ENCODE data around the gene NGF. TPM values are rescaled to one million over a fixed set of nuclear protein-coding genes. Genes with fewer than 3 reads are reported as not detected.

NGF gene
- total RNA-seq, 3 donors from 2014 or later (not counting 1 experiment from before 2014, with no cell fraction given), result not detected

GRCh38 chr1:115242543-115242942, 95.5 kb downstream of the NGF start:
- ATAC-seq (no peak), DNase-seq (no peak)
- H3K4me3 ChIP-seq (ENCODE audit: low read length), result no peak overlapping the region
- WGBS (ENCODE audit: insufficient coverage), result no CpG with 5 or more reads among the region's 1 CpG
- TF ChIP-seq CTCF (IDR thresholded peaks at IDR 0.05), result no peak
- no peaks in the 10 kb centered on the region for H3K9me3 ChIP-seq (ENCODE audit: control insufficient read depth, insufficient read depth, low read length)
- Mint-ChIP-seq H3K27ac (no peak overlapping the region), H3K4me1 (no peaks in the 10 kb centered on the region), H3K36me3 (no peaks in the 10 kb centered on the region), H3K9me3 (peaks cover 0 to 5% of the 10 kb centered on the region in 2 donors), H3K27me3 (ENCODE audit: low read depth in 2 of 2) (peaks cover 19 to 31% of the 10 kb centered on the region in 2 donors), H3K4me3 (no peak overlapping the region)
- no peaks in the 10 kb centered on the region for H3K27me3 ChIP-seq (ENCODE audit: control insufficient read depth, insufficient read depth, low read length)
- H3K4me1 ChIP-seq (ENCODE audit: control insufficient read depth, insufficient read depth, low read length), result no peaks in the 10 kb centered on the region
- H3K36me3 ChIP-seq (ENCODE audit: control insufficient read depth, insufficient read depth, low read length), result no peaks in the 10 kb centered on the region
- intact Hi-C loops (cut with micrococcal nuclease), result no loop called here
- no peak overlapping the region for H3K27ac ChIP-seq (ENCODE audit: low read length)

GRCh38 chr1:115241309-115241708, 96.7 kb downstream of the NGF start:
- intact Hi-C loops (cut with micrococcal nuclease), result no loop called here
- Mint-ChIP-seq H3K36me3 (no peaks in the 10 kb centered on the region), H3K4me3 (no peak overlapping the region), H3K9me3 (peaks cover 0 to 2% of the 10 kb centered on the region in 2 donors), H3K27ac (no peak overlapping the region), H3K4me1 (no peaks in the 10 kb centered on the region), H3K27me3 (ENCODE audit: low read depth in 2 of 2) (peaks cover 19 to 31% of the 10 kb centered on the region in 2 donors)
- Histone ChIP-seq H3K4me3 (ENCODE audit: low read length) (no peak overlapping the region), H3K4me1 (ENCODE audit: control insufficient read depth, insufficient read depth, low read length) (no peaks in the 10 kb centered on the region), H3K27me3 (ENCODE audit: control insufficient read depth, insufficient read depth, low read length) (no peaks in the 10 kb centered on the region), H3K9me3 (ENCODE audit: control insufficient read depth, insufficient read depth, low read length) (no peaks in the 10 kb centered on the region), H3K27ac (ENCODE audit: low read length) (no peak overlapping the region), H3K36me3 (ENCODE audit: control insufficient read depth, insufficient read depth, low read length) (no peaks in the 10 kb centered on the region)
- TF ChIP-seq CTCF (IDR thresholded peaks at IDR 0.05), result no peak
- 83% methylated on average over 1 of the region's 1 CpG for WGBS (ENCODE audit: insufficient coverage)
- ATAC-seq (no peak), DNase-seq (no peak)

GRCh38 chr1:115240297-115240696, 97.8 kb downstream of the NGF start:
- Mint-ChIP-seq H3K4me3 (no peak overlapping the region), H3K36me3 (no peaks in the 10 kb centered on the region), H3K27me3 (ENCODE audit: low read depth in 2 of 2) (peaks cover 19 to 28% of the 10 kb centered on the region in 2 donors), H3K4me1 (no peaks in the 10 kb centered on the region), H3K9me3 (peaks cover 0 to 2% of the 10 kb centered on the region in 2 donors), H3K27ac (no peak overlapping the region)
- DNase-seq (no peak), ATAC-seq (no peak)
- no peaks in the 10 kb centered on the region for H3K9me3 ChIP-seq (ENCODE audit: control insufficient read depth, insufficient read depth, low read length)
- intact Hi-C loops (cut with micrococcal nuclease), result no loop called here
- no peaks in the 10 kb centered on the region for H3K4me1 ChIP-seq (ENCODE audit: control insufficient read depth, insufficient read depth, low read length)
- 47% methylated on average over 2 of the region's 3 CpGs for WGBS (ENCODE audit: insufficient coverage)
- H3K27ac ChIP-seq (ENCODE audit: low read length), result no peak overlapping the region
- no peak for TF ChIP-seq CTCF (IDR thresholded peaks at IDR 0.05)
- H3K4me3 ChIP-seq (ENCODE audit: low read length), result no peak overlapping the region
- no peaks in the 10 kb centered on the region for H3K36me3 ChIP-seq (ENCODE audit: control insufficient read depth, insufficient read depth, low read length)
- no peaks in the 10 kb centered on the region for H3K27me3 ChIP-seq (ENCODE audit: control insufficient read depth, insufficient read depth, low read length)

- no peak for DNase-seq
- Histone ChIP-seq H3K9me3 (ENCODE audit: control insufficient read depth, insufficient read depth, low read length) (no peaks in the 10 kb centered on the region), H3K27me3 (ENCODE audit: control insufficient read depth, insufficient read depth, low read length) (no peaks in the 10 kb centered on the region), H3K36me3 (ENCODE audit: control insufficient read depth, insufficient read depth, low read length) (no peaks in the 10 kb centered on the region), H3K27ac (ENCODE audit: low read length) (no peak overlapping the region), H3K4me3 (ENCODE audit: low read length) (no peak overlapping the region), H3K4me1 (ENCODE audit: control insufficient read depth, insufficient read depth, low read length) (no peaks in the 10 kb centered on the region)
- Mint-ChIP-seq H3K27me3 (ENCODE audit: low read depth in 2 of 2) (peaks cover 14 to 24% of the 10 kb centered on the region in 2 donors), H3K36me3 (no peaks in the 10 kb centered on the region), H3K4me1 (no peaks in the 10 kb centered on the region), H3K9me3 (no peaks in the 10 kb centered on the region), H3K4me3 (no peak overlapping the region), H3K27ac (no peak overlapping the region)
- no peak for TF ChIP-seq CTCF (IDR thresholded peaks at IDR 0.05)
- 76% methylated on average over 1 of the region's 1 CpG for WGBS (ENCODE audit: insufficient coverage)
- intact Hi-C loops (cut with micrococcal nuclease), result no loop called here
- no peak for ATAC-seq
Observed at GRCh38 chr1:115239426-115239825, 98.6 kb downstream of the NGF start.
